ENCODE data around the gene PLXNB3.

The PLXNB3 gene

GRCh38 chrX:153821066-153821465, 57.0 kb downstream of the PLXNB3 start:
- Histone ChIP-seq H3K27ac (ENCODE audit: extremely low read depth, low read depth, low read length) (no peak overlapping the region), H3K4me3 (ENCODE audit: low read depth, low read length) (no peak overlapping the region), H3K9me3 (ENCODE audit: control insufficient read depth, insufficient read depth, low read depth, low read length) (no peaks in the 10 kb centered on the region), H3K4me1 (ENCODE audit: control insufficient read depth, insufficient read depth, low read length) (no peaks in the 10 kb centered on the region), H3K36me3 (ENCODE audit: control insufficient read depth in 2 of 2, insufficient read depth in 1 of 2, low read length in 2 of 2) (no peaks in the 10 kb centered on the region)
- TF ChIP-seq SALL2 (tag by site-specific recombination; IDR thresholded peaks at IDR 0.05; ENCODE audit: borderline replicate concordance): no peak
- no peak for TF ChIP-seq ZNF394 (tag by site-specific recombination; IDR thresholded peaks at IDR 0.05; ENCODE audit: borderline replicate concordance)
- TF ChIP-seq ZNF169 (tag by site-specific recombination; IDR thresholded peaks at IDR 0.05): no peak
- TF ChIP-seq GFI1B (tag by site-specific recombination; IDR thresholded peaks at IDR 0.05): no peak
- TF ChIP-seq OVOL3 (tag by site-specific recombination; IDR thresholded peaks at IDR 0.05): no peak
- no peak for TF ChIP-seq ZNF280D (tag by site-specific recombination; IDR thresholded peaks at IDR 0.05)
- TF ChIP-seq, protein P1, sequence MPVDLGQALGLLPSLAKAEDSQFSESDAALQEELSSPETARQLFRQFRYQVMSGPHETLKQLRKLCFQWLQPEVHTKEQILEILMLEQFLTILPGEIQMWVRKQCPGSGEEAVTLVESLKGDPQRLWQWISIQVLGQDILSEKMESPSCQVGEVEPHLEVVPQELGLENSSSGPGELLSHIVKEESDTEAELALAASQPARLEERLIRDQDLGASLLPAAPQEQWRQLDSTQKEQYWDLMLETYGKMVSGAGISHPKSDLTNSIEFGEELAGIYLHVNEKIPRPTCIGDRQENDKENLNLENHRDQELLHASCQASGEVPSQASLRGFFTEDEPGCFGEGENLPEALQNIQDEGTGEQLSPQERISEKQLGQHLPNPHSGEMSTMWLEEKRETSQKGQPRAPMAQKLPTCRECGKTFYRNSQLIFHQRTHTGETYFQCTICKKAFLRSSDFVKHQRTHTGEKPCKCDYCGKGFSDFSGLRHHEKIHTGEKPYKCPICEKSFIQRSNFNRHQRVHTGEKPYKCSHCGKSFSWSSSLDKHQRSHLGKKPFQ (tag by site-specific recombination; IDR thresholded peaks at IDR 0.05): no peak
- TF ChIP-seq, protein P2, sequence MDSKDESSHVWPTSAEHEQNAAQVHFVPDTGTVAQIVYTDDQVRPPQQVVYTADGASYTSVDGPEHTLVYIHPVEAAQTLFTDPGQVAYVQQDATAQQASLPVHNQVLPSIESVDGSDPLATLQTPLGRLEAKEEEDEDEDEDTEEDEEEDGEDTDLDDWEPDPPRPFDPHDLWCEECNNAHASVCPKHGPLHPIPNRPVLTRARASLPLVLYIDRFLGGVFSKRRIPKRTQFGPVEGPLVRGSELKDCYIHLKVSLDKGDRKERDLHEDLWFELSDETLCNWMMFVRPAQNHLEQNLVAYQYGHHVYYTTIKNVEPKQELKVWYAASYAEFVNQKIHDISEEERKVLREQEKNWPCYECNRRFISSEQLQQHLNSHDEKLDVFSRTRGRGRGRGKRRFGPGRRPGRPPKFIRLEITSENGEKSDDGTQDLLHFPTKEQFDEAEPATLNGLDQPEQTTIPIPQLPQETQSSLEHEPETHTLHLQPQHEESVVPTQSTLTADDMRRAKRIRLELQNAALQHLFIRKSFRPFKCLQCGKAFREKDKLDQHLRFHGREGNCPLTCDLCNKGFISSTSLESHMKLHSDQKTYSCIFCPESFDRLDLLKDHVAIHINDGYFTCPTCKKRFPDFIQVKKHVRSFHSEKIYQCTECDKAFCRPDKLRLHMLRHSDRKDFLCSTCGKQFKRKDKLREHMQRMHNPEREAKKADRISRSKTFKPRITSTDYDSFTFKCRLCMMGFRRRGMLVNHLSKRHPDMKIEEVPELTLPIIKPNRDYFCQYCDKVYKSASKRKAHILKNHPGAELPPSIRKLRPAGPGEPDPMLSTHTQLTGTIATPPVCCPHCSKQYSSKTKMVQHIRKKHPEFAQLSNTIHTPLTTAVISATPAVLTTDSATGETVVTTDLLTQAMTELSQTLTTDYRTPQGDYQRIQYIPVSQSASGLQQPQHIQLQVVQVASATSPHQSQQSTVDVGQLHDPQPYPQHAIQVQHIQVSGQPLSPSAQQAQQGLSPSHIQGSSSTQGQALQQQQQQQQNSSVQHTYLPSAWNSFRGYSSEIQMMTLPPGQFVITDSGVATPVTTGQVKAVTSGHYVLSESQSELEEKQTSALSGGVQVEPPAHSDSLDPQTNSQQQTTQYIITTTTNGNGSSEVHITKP (tag by site-specific recombination; IDR thresholded peaks at IDR 0.05): no peak
- TF ChIP-seq ZNF184 (tag by site-specific recombination; IDR thresholded peaks at IDR 0.05): no peak
- TF ChIP-seq, protein P3, sequence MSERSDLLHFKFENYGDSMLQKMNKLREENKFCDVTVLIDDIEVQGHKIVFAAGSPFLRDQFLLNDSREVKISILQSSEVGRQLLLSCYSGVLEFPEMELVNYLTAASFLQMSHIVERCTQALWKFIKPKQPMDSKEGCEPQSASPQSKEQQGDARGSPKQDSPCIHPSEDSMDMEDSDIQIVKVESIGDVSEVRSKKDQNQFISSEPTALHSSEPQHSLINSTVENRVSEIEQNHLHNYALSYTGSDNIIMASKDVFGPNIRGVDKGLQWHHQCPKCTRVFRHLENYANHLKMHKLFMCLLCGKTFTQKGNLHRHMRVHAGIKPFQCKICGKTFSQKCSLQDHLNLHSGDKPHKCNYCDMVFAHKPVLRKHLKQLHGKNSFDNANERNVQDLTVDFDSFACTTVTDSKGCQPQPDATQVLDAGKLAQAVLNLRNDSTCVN (tag by site-specific recombination; optimal IDR thresholded peaks at IDR 0.05): no peak
- TF ChIP-seq YY2 (tag by site-specific recombination; IDR thresholded peaks at IDR 0.05): no peak
- TF ChIP-seq, protein P4, sequence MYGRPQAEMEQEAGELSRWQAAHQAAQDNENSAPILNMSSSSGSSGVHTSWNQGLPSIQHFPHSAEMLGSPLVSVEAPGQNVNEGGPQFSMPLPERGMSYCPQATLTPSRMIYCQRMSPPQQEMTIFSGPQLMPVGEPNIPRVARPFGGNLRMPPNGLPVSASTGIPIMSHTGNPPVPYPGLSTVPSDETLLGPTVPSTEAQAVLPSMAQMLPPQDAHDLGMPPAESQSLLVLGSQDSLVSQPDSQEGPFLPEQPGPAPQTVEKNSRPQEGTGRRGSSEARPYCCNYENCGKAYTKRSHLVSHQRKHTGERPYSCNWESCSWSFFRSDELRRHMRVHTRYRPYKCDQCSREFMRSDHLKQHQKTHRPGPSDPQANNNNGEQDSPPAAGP (tag by site-specific recombination; IDR thresholded peaks at IDR 0.05): no peak
- no peak for TF ChIP-seq ZNF513 (tag by site-specific recombination; IDR thresholded peaks at IDR 0.05)
- TF ChIP-seq ZNF792 (tag by site-specific recombination; IDR thresholded peaks at IDR 0.05): no peak
- TF ChIP-seq ZNF548 (tag by site-specific recombination; IDR thresholded peaks at IDR 0.05): no peak
- TF ChIP-seq PRDM1 (tag by site-specific recombination; IDR thresholded peaks at IDR 0.05): no peak
- no peak for TF ChIP-seq ZNF335 (tag by site-specific recombination; conservative IDR thresholded peaks at IDR 0.05)
- TF ChIP-seq ZBTB20 (tag by site-specific recombination; IDR thresholded peaks at IDR 0.05): no peak
- TF ChIP-seq ZNF580 (tag by site-specific recombination; IDR thresholded peaks at IDR 0.05): no peak
- CTCF ChIA-PET: interaction anchor here (0.7 kb wide), 1 partner anchor 92 kb away, joined by 3 read pairs; no protein-coding TSS in a partner anchor
- POLR2A ChIA-PET: no interaction called here
